ENCODE data around the gene AP2M1. TPM values are rescaled to one million over a fixed set of nuclear protein-coding genes. Genes with fewer than 3 reads are reported as not detected.

AP2M1 gene
- total and polyA plus RNA-seq, 2 donors (not counting 3 experiments of a cell fraction or from before 2014, with no cell fraction given), result 431 to 602 TPM

GRCh38 chr3:184223946-184224345, 49.3 kb downstream of the AP2M1 start:
- no peaks in the 10 kb centered on the region for H3K4me1 ChIP-seq (ENCODE audit: control insufficient read depth, extremely low read depth, insufficient read depth, low read length)
- H4K20me1 ChIP-seq (replicated peaks; ENCODE audit: control insufficient read depth, extremely low read depth, insufficient read depth, low read length), result no peaks in the 10 kb centered on the region
- peaks cover 12 to 22% of the 10 kb centered on the region in 2 experiments for H3K27me3 ChIP-seq (ENCODE audit: control insufficient read depth in 2 of 2, insufficient read depth in 2 of 2, low read length in 2 of 2)
- FAIRE-seq, result no peak
- BruUV-seq (replicated peaks), result no TSS peak
- intact Hi-C loops (cut with micrococcal nuclease), result no loop called here
- no peaks in the 10 kb centered on the region for H3K36me3 ChIP-seq (ENCODE audit: control insufficient read depth in 2 of 2, extremely low read depth in 1 of 2, insufficient read depth in 2 of 2, low read length in 2 of 2)
- DNase-seq (ENCODE audit: low read depth, low spot score), result no peak
- ChIA-PET CTCF (interaction anchor here (0.7 to 1.4 kb wide), 4 partner anchors 14 to 65 kb away, joined by 3 to 5 read pairs (median 4); partner anchors contain the start of gene EEF1AKMT4), POLR2A (no interaction called here)
- H3K4me2 ChIP-seq (ENCODE audit: insufficient read depth, low read length), result no peak overlapping the region
- H2AFZ ChIP-seq (ENCODE audit: low read depth, low read length), result no peak overlapping the region
- no peaks in the 10 kb centered on the region for H3K79me2 ChIP-seq (ENCODE audit: control insufficient read depth, insufficient read depth, low read length)
- H3K9ac ChIP-seq (replicated peaks; ENCODE audit: extremely low read depth, insufficient read depth, low read length), result no peak overlapping the region
- no peaks in the 10 kb centered on the region for H3K9me3 ChIP-seq (replicated peaks; ENCODE audit: control insufficient read depth, insufficient read depth, low read length)
- dilution Hi-C loops (cut with MboI; ENCODE audit: extremely low pct_ligation_motif_present, low sequenced_read_pairs), result no loop called here
- TF ChIP-seq JUN (IDR thresholded peaks at IDR 0.05; ENCODE audit: borderline replicate concordance, insufficient read depth, insufficient read length, low read depth) (no peak), MAX (IDR thresholded peaks at IDR 0.05; ENCODE audit: insufficient read depth, insufficient read length) (no peak), EZH2 (IDR thresholded peaks at IDR 0.05; ENCODE audit: borderline replicate concordance, low read depth, low read length, severe bottlenecking) (no peak), GATA2 (IDR thresholded peaks at IDR 0.05; ENCODE audit: insufficient read depth, insufficient read length, low read depth, low read length) (no peak), FOS (IDR thresholded peaks at IDR 0.05; ENCODE audit: borderline replicate concordance, insufficient read depth, low read length) (no peak), MYC (IDR thresholded peaks at IDR 0.05; ENCODE audit: low read depth, low read length) (no peak), POLR2AphosphoS5 (IDR thresholded peaks at IDR 0.05; ENCODE audit: insufficient read depth, low read depth, low read length) (no peak), POLR2A (IDR thresholded peaks at IDR 0.05; ENCODE audit: low read depth, low read length) (no peak)
- TF ChIP-seq, protein P1, sequence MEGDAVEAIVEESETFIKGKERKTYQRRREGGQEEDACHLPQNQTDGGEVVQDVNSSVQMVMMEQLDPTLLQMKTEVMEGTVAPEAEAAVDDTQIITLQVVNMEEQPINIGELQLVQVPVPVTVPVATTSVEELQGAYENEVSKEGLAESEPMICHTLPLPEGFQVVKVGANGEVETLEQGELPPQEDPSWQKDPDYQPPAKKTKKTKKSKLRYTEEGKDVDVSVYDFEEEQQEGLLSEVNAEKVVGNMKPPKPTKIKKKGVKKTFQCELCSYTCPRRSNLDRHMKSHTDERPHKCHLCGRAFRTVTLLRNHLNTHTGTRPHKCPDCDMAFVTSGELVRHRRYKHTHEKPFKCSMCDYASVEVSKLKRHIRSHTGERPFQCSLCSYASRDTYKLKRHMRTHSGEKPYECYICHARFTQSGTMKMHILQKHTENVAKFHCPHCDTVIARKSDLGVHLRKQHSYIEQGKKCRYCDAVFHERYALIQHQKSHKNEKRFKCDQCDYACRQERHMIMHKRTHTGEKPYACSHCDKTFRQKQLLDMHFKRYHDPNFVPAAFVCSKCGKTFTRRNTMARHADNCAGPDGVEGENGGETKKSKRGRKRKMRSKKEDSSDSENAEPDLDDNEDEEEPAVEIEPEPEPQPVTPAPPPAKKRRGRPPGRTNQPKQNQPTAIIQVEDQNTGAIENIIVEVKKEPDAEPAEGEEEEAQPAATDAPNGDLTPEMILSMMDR (IDR thresholded peaks at IDR 0.05; ENCODE audit: extremely low read depth in 1 of 2, insufficient read depth in 1 of 2, low read depth in 1 of 2, low read length in 2 of 2), result no peak
- H3K9me1 ChIP-seq (replicated peaks; ENCODE audit: control insufficient read depth, extremely low read depth, insufficient read depth, low read length), result no peaks in the 10 kb centered on the region
- H3K4me3 ChIP-seq (replicated peaks in 1 of 3; ENCODE audit: insufficient read depth in 1 of 3, low read depth in 1 of 3, low read length in 3 of 3), result no peak overlapping the region
- H3K27ac ChIP-seq (ENCODE audit: insufficient read depth, low read depth, low read length), result no peak overlapping the region

All from endothelial cell of umbilical vein (primary cell).